Measurements from ENCODE around the gene RINT1.
"Not testable (repeated sequence)": the region's sequence is repeated elsewhere in the genome, so short reads cannot be mapped to it uniquely, and the experiment has no call there.

DNA sequence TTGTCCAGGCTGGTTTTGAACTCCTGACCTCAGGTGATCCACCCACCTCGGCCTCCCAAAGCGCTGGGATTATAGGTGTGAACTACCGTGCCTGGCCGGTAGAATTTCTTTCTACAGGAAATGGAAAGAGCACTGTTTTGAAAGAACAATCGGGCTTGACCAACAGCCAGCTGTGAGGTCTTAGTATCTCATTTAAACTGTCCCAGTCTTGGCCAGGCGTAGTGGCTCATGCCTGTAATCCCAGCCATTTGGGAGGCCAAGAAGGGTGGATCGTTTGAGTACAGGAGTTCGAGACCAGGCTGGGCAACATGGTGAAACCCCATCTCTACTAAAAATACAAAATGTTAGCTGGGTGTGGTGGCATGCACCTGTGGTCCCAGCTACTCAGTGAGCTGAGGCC, 67.1 kb downstream of the RINT1 start:
- TF ChIP-seq, protein P1, sequence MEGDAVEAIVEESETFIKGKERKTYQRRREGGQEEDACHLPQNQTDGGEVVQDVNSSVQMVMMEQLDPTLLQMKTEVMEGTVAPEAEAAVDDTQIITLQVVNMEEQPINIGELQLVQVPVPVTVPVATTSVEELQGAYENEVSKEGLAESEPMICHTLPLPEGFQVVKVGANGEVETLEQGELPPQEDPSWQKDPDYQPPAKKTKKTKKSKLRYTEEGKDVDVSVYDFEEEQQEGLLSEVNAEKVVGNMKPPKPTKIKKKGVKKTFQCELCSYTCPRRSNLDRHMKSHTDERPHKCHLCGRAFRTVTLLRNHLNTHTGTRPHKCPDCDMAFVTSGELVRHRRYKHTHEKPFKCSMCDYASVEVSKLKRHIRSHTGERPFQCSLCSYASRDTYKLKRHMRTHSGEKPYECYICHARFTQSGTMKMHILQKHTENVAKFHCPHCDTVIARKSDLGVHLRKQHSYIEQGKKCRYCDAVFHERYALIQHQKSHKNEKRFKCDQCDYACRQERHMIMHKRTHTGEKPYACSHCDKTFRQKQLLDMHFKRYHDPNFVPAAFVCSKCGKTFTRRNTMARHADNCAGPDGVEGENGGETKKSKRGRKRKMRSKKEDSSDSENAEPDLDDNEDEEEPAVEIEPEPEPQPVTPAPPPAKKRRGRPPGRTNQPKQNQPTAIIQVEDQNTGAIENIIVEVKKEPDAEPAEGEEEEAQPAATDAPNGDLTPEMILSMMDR (IDR thresholded peaks at IDR 0.05; ENCODE audit: poor library complexity): not testable (repeated sequence)
- not testable (repeated sequence) for TF ChIP-seq EZH2 (IDR thresholded peaks at IDR 0.05; ENCODE audit: borderline replicate concordance); EZH2phosphoT487 (IDR thresholded peaks at IDR 0.05; ENCODE audit: low read depth, severe bottlenecking, unreplicated experiment)
